Activated CD4-positive, alpha-beta T cell treated with anti-CD3 and anti-CD28 coated beads, Interleukin-2, Interleukin-6, amounts not matched to agents 100 ng/mL and 50 ng/mL, durations not matched to agents 16 hours and 8 hours (primary cell): ENCODE measurements around the gene CCDC149.

Experiments used
- DNase-seq: peaks from one replicate; pipeline ENCODE4 v3.0.0-alpha.2; 2020

Gene CCDC149

GRCh38 chr4:24837781-24838180, 75.1 kb downstream of the CCDC149 start:
- no peak for DNase-seq

- no peak for DNase-seq
Observed at GRCh38 chr4:24837336-24837735, 75.5 kb downstream of the CCDC149 start.

- DNase-seq = no peak
Observed at GRCh38 chr4:24836661-24837242, 76.1 kb downstream of the CCDC149 start.

GRCh38 chr4:24835696-24836095, 77.1 kb downstream of the CCDC149 start:
- DNase-seq = no peak

GRCh38 chr4:24831637-24832036, 81.2 kb downstream of the CCDC149 start:
- DNase-seq = no peak

- no peak for DNase-seq
Observed at GRCh38 chr4:24824720-24825119, 88.1 kb downstream of the CCDC149 start.

- DNase-seq = no peak
Observed at GRCh38 chr4:24820541-24820940, 92.3 kb downstream of the CCDC149 start.

- DNase-seq = no peak
Observed at GRCh38 chr4:24816797-24817196, 96.0 kb downstream of the CCDC149 start.

GRCh38 chr4:24813732-24814131, 99.1 kb downstream of the CCDC149 start:
- DNase-seq = no peak

GRCh38 chr4:24810871-24811631, 101.8 kb downstream of the CCDC149 start:
- DNase-seq = no peak

GRCh38 chr4:24809815-24810405, 102.9 kb downstream of the CCDC149 start:
- DNase-seq = no peak

GRCh38 chr4:24809376-24809775, 103.5 kb downstream of the CCDC149 start:
- no peak for DNase-seq

- DNase-seq = no peak
Observed at GRCh38 chr4:24808955-24809354, 103.9 kb downstream of the CCDC149 start.

- DNase-seq = no peak
Observed at GRCh38 chr4:24808261-24808660, 104.6 kb downstream of the CCDC149 start.

GRCh38 chr4:24807611-24808010, 105.2 kb downstream of the CCDC149 start:
- no peak for DNase-seq

- no peak for DNase-seq
Observed at GRCh38 chr4:24806206-24806990, 106.4 kb downstream of the CCDC149 start.

- no peak for DNase-seq
Observed at GRCh38 chr4:24805566-24805965, 107.3 kb downstream of the CCDC149 start.

GRCh38 chr4:24805067-24805466, 107.8 kb downstream of the CCDC149 start:
- no peak for DNase-seq

- DNase-seq = no peak
Observed at GRCh38 chr4:24802648-24803047, 110.2 kb downstream of the CCDC149 start.

GRCh38 chr4:24801136-24801855, 111.5 kb downstream of the CCDC149 start:
- no peak for DNase-seq

GRCh38 chr4:24800325-24800895, 112.4 kb downstream of the CCDC149 start:
- DNase-seq = no peak

GRCh38 chr4:24799544-24800324, 113.1 kb downstream of the CCDC149 start:
- no peak for DNase-seq
